GM12865 (cell line): ENCODE data around the gene SLC5A3.

Source experiments
- DNase-seq: peaks from one replicate; pipeline ENCODE4 v3.0.0; 2010; ENCODE audit warnings: low read depth
- H3K4me3 ChIP-seq: 2 replicates; pipeline ENCODE4 v1.5.1; 2011; ENCODE audit warnings: mild to moderate bottlenecking, low read depth, low read length, control low read depth
- TF ChIP-seq, protein P1 (sequence below): IDR thresholded peaks from 2 replicates; pipeline ENCODE4 v1.5.1; 2011; ENCODE audit warnings: low read length, control low read depth, low read depth, inconsistent platforms; ENCODE audit not compliant: insufficient read depth; ENCODE audit errors: missing control alignments

SLC5A3 gene

GRCh38 chr21:34086887-34087306 is 13.5 kb downstream of the SLC5A3 start:
- TF ChIP-seq, protein P1, sequence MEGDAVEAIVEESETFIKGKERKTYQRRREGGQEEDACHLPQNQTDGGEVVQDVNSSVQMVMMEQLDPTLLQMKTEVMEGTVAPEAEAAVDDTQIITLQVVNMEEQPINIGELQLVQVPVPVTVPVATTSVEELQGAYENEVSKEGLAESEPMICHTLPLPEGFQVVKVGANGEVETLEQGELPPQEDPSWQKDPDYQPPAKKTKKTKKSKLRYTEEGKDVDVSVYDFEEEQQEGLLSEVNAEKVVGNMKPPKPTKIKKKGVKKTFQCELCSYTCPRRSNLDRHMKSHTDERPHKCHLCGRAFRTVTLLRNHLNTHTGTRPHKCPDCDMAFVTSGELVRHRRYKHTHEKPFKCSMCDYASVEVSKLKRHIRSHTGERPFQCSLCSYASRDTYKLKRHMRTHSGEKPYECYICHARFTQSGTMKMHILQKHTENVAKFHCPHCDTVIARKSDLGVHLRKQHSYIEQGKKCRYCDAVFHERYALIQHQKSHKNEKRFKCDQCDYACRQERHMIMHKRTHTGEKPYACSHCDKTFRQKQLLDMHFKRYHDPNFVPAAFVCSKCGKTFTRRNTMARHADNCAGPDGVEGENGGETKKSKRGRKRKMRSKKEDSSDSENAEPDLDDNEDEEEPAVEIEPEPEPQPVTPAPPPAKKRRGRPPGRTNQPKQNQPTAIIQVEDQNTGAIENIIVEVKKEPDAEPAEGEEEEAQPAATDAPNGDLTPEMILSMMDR = no peak
- DNase-seq = no peak
- no peak overlapping the region for H3K4me3 ChIP-seq

GRCh38 chr21:34088752-34089151 is 15.4 kb downstream of the SLC5A3 start:
- TF ChIP-seq, protein P1 = no peak
- no peak overlapping the region for H3K4me3 ChIP-seq
- no peak for DNase-seq

GRCh38 chr21:34091032-34091431 is 17.7 kb downstream of the SLC5A3 start:
- no peak overlapping the region for H3K4me3 ChIP-seq
- TF ChIP-seq, protein P1 = no peak
- DNase-seq = no peak

DNA sequence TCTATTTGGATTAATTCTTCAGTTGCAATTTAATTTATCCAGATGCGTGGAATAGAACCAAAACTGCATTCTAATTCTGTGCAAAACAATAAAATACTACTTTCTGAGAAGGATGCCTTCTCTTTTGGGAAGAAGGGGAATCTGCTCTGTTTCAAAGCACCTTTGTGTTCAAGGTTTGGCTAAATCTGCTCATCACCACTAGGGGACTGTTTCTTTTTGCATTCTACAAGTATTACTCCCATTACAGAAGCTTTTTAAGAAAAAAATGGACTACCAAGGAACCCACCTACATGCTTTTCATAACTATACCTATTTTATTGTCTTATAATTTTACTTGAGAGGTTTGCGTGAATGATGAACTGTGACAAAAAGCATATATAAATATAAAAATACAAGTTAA is 18.2 kb downstream of the SLC5A3 start:
- peak; percentile 12 for DNase-seq
- TF ChIP-seq, protein P1 = peak; percentile 29
- no peak overlapping the region for H3K4me3 ChIP-seq

DNA sequence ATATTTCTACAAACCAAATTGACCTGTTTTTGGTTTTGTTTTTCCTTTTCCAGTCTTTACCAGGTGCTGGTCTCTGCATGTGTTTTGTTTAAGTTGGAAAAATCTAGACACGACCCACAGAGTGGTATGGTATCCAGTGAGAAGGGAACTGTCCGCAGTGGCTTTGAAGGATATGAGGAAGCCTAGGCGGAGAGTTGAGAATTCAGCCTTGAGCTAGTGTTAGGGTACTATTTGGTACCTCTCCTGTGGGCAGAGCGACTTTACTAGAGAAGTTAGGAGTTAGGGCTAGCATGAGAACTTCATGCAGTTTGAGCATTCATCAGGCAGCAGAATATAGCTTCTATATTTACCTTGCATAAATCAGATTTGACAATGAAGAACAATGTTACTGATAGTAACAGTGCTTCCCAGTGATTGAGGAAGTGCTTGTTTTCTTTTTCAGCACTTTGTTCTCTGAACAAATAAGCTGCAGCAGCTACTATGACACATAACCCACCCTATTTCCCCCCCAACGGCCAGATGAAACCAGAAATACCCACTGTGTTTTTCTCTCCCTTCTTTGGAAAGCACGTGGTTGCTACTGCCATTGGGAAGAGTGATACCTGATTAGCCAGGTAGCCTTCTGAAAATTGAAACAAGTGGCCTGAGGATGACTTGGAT is 19.0 kb downstream of the SLC5A3 start:
- DNase-seq = no peak
- H3K4me3 ChIP-seq = no peak overlapping the region
- TF ChIP-seq, protein P1 = no peak

GRCh38 chr21:34093083-34093482 is 19.7 kb downstream of the SLC5A3 start:
- H3K4me3 ChIP-seq = no peak overlapping the region
- DNase-seq = no peak
- TF ChIP-seq, protein P1 = no peak

- no peak for DNase-seq
- TF ChIP-seq, protein P1 = no peak
- H3K4me3 ChIP-seq = no peak overlapping the region
Observed at GRCh38 chr21:34094949-34095348, 21.6 kb downstream of the SLC5A3 start.
